K562 (cell line): ENCODE measurements around the gene RNASEH2A. TPM values are rescaled to one million over a fixed set of nuclear protein-coding genes. Genes with fewer than 3 reads are reported as not detected.

ENCODE experiments used
- ARID1B ChIP-seq: fragments of 450-650 bp; IDR thresholded peaks from 2 replicates; pipeline ENCODE4 v1.6.1; 2016; ENCODE audit warnings: antibody characterized with exemption, mild to moderate bottlenecking, inconsistent platforms
- ATF1 ChIP-seq, 2 experiments: fragments of 450-650 bp in 1 of 2; IDR thresholded peaks; 2 replicates each; pipeline ENCODE4 v1.6.1; 2016; ENCODE audit warnings: missing compliant biosample characterization in 1 of 2, missing genetic modification characterization in 1 of 2
- ATF7 ChIP-seq: fragments of 450-650 bp; IDR thresholded peaks from 2 replicates; pipeline ENCODE4 v1.7.1; 2014; ENCODE audit warnings: mild to moderate bottlenecking, moderate library complexity
- CEBPZ ChIP-seq: fragments of 150-350 bp; IDR thresholded peaks from 2 replicates; pipeline ENCODE4 v1.6.1; 2014; ENCODE audit warnings: low read depth, mild to moderate bottlenecking, low read length, borderline replicate concordance
- E2F8 ChIP-seq: fragments of 450-650 bp; IDR thresholded peaks from 2 replicates; pipeline ENCODE4 v1.7.1; 2018; ENCODE audit warnings: mild to moderate bottlenecking, low read depth; ENCODE audit not compliant: partially characterized antibody
- EP400 ChIP-seq: fragments of 450-650 bp; IDR thresholded peaks from 2 replicates; pipeline ENCODE4 v1.6.1; 2017; ENCODE audit warnings: antibody characterized with exemption, mild to moderate bottlenecking, moderate library complexity
- FIP1L1 ChIP-seq: fragments of 200-400 bp; formaldehyde crosslinking; IDR thresholded peaks from 2 replicates; pipeline ENCODE4 v1.6.1; 2018; ENCODE audit warnings: mild to moderate bottlenecking, low read depth, low read length; ENCODE audit not compliant: poor library complexity, severe bottlenecking
- KLF10 ChIP-seq: fragments of 250-450 bp; sonication (Bioruptor Pico); IDR thresholded peaks from 2 replicates; pipeline ENCODE4 v1.6.1; 2021; ENCODE audit warnings: matching md5 sums
- MLLT1 ChIP-seq, 2 experiments: fragments of 450-650 bp; IDR thresholded peaks; 2 replicates each; pipeline ENCODE4 v1.6.1; 2016
- NFATC3 ChIP-seq: fragments of 450-650 bp; IDR thresholded peaks from 2 replicates; pipeline ENCODE4 v1.6.1; 2017; ENCODE audit warnings: mild to moderate bottlenecking
- POLR2AphosphoS5 ChIP-seq: IDR thresholded peaks from 2 replicates; pipeline ENCODE4 v1.6.1; 2011; ENCODE audit warnings: mild to moderate bottlenecking, low read depth, low read length, moderate library complexity; ENCODE audit not compliant: control insufficient read depth, insufficient read depth
- SETDB1 ChIP-seq: IDR thresholded peaks from one replicate; pipeline ENCODE4 v1.6.1; 2012; ENCODE audit warnings: low read length, control low read depth, inconsistent platforms
- TFAP4 ChIP-seq: sonication (generic); formaldehyde crosslinking; IDR thresholded peaks from 2 replicates; pipeline ENCODE4 v1.8.0; 2022; ENCODE audit warnings: missing genetic modification reagents, mild to moderate bottlenecking, moderate library complexity, borderline replicate concordance
- ZBED1 ChIP-seq: IDR thresholded peaks from 2 replicates; pipeline ENCODE4 v1.6.1; 2014
- ZBTB49 ChIP-seq: sonication (generic); formaldehyde crosslinking; IDR thresholded peaks from 2 replicates; pipeline ENCODE4 v1.8.0; 2022; ENCODE audit warnings: missing genetic modification reagents, mild to moderate bottlenecking, borderline replicate concordance
- ZNF239 ChIP-seq: fragments of 250-450 bp; sonication (Bioruptor Pico); IDR thresholded peaks from 2 replicates; pipeline ENCODE4 v1.4.0; 2020; ENCODE audit warnings: mild to moderate bottlenecking
- ZNF24 ChIP-seq: fragments of 450-650 bp; IDR thresholded peaks from 2 replicates; pipeline ENCODE4 v1.6.1; 2016
- ZNF311 ChIP-seq: fragments of 250-450 bp; sonication (Bioruptor Pico); IDR thresholded peaks from 2 replicates; pipeline ENCODE4 v1.4.0; 2020; ENCODE audit warnings: mild to moderate bottlenecking, moderate library complexity
- ZNF583 ChIP-seq: fragments of 250-450 bp; sonication (Bioruptor Pico); IDR thresholded peaks from 2 replicates; pipeline ENCODE4 v1.4.0; 2020
- polyA plus RNA-seq, 8 experiments: library from polyadenylated mRNA; depleted of rRNA in 4 of 8; stranded (reverse) in 5 of 8; unstranded in 3 of 8; fragments of >200 nt; fragmentation: Nextera tagmentation in 2 of 8; fragmentation: Illumina TruSeq in 1 of 8; extraction: Ambion mirVana in 2 of 8; extraction: Trizol in 1 of 8; gene quantifications; 2 replicates each; pipeline versions ENCODE4 v1.2.1 to v1.2.3, GENCODE V29; 2011 to 2014; ENCODE audit warnings: inconsistent platforms in 1 of 8, missing spikeins in 1 of 8
- total RNA-seq, 7 experiments: library from RNA; depleted of rRNA in 6 of 7; stranded (reverse); fragments of >200 nt in 6 of 7; fragmentation: Illumina TruSeq in 2 of 7; extraction: Trizol in 2 of 7; gene quantifications; 2 replicates each; pipeline versions ENCODE4 v1.2.1 to v1.2.3, GENCODE V29; 2011 to 2021; ENCODE audit warnings: low replicate concordance in 1 of 7

The RNASEH2A gene
- total and polyA plus RNA-seq, 9 of the 15 experiments (the other 6 are each of a cell fraction or from before 2014, with no cell fraction given), result 22.3 to 78.0 (median 61.7) TPM

GRCh38 chr19:12788682-12789097, 17.7 kb upstream of the RNASEH2A start (continued):
- TF ChIP-seq ATF7, result no peak
- no peak for TF ChIP-seq KLF10 (CRISPR knock-in tag)
- peak; percentile 23; the same call in 1 of the 2 replicates for TF ChIP-seq NFATC3
- peak; percentile 38; the same call in 1 of the 2 replicates for TF ChIP-seq ARID1B
- no peak for TF ChIP-seq E2F8
- no peak for TF ChIP-seq ZNF239
- TF ChIP-seq ZNF311, result no peak
- no peak for TF ChIP-seq ZBTB49
- no peak for TF ChIP-seq SETDB1
- TF ChIP-seq TFAP4 (CRISPR knock-in tag), result peak; percentile 74; the same call in 1 of the 2 replicates
- TF ChIP-seq FIP1L1, result no peak
- 0 out of 4 replicates have a peak, but pooled peaks of 1 of the 2 experiments have one; percentile 41 for TF ChIP-seq MLLT1 (IDR thresholded peaks at IDR 0.05)
- no peak for TF ChIP-seq ZNF24
- TF ChIP-seq POLR2AphosphoS5, result 0 out of 2 replicates have a peak, but pooled peaks have one; percentile 44
- TF ChIP-seq ATF1 (CRISPR knock-in tag; IDR thresholded peaks at IDR 0.05), result no peak
- TF ChIP-seq ATF1 (tag; IDR thresholded peaks at IDR 0.05), result no peak
- no peak for TF ChIP-seq ZNF583
- no peak for TF ChIP-seq EP400
- TF ChIP-seq ZBED1, result no peak
- no peak for TF ChIP-seq CEBPZ
